IMR-90 (cell line): Measurements from ENCODE around the gene TRPM3. TPM values are rescaled to one million over a fixed set of nuclear protein-coding genes. Genes with fewer than 3 reads are reported as not detected.

Source experiments
- ATAC-seq: fragments of 200-7000 bp; cut with Tn5 transposase; 2 replicates; pipeline ENCODE4 v1.9.1; 2020; ENCODE audit warnings: low read depth, mild to moderate bottlenecking, moderate library complexity
- BruUV-seq: library from RNA; stranded (reverse); fragments of 400-500 nt; replicated peaks from 2 replicates; lab custom pipeline; 2021; lab: Mats Ljungman, UMichigan
- CTCF ChIA-PET: fragments of 300-600 bp; formaldehyde crosslinking; extraction: SDS; loops from one replicate; lab custom pipeline; 2021; ENCODE audit warnings: antibody characterized with exemption; lab: Yijun Ruan, JAX
- POLR2A ChIA-PET: fragments of 300-600 bp; sonication (Branson Sonifier 250); formaldehyde crosslinking; loops from one replicate; lab custom pipeline; 2022; ENCODE audit warnings: antibody characterized with exemption; ENCODE audit not compliant: unreplicated experiment; lab: Charles Lee
- DNase-seq: peaks from one replicate; pipeline ENCODE4 v3.0.0; 2013
- H2AFZ ChIP-seq: replicated peaks from 2 replicates; pipeline ENCODE3; 2013; ENCODE audit warnings: low read length, mild to moderate bottlenecking; ENCODE audit not compliant: poor library complexity
- H2AK5ac ChIP-seq: 2 replicates; pipeline ENCODE4 v1.6.1; 2013; ENCODE audit warnings: low read depth, low read length, inconsistent platforms
- H2AK9ac ChIP-seq: replicated peaks from 2 replicates; pipeline ENCODE3; 2013; ENCODE audit warnings: mild to moderate bottlenecking, low read depth, low read length, moderate library complexity; ENCODE audit not compliant: poor library complexity
- H2BK120ac ChIP-seq: 2 replicates; pipeline ENCODE4 v1.6.1; 2013; ENCODE audit warnings: low read depth, low read length, inconsistent platforms
- H2BK15ac ChIP-seq: 3 replicates; pipeline ENCODE4 v1.6.1; 2013; ENCODE audit warnings: low read depth, low read length, inconsistent platforms
- H2BK20ac ChIP-seq: 2 replicates; pipeline ENCODE4 v1.6.1; 2013; ENCODE audit warnings: low read depth, mild to moderate bottlenecking, inconsistent platforms, low read length, moderate library complexity
- H2BK5ac ChIP-seq: 2 replicates; pipeline ENCODE4 v1.6.1; 2013; ENCODE audit warnings: mild to moderate bottlenecking, low read depth, low read length, inconsistent platforms; ENCODE audit not compliant: poor library complexity, severe bottlenecking
- H3K14ac ChIP-seq: replicated peaks from 2 replicates; pipeline ENCODE4 v1.6.1; 2013; ENCODE audit warnings: low read depth, low read length, inconsistent platforms
- H3K18ac ChIP-seq: 2 replicates; pipeline ENCODE4 v1.6.1; 2013; ENCODE audit warnings: low read depth, low read length, control low read depth
- H3K23ac ChIP-seq: 2 replicates; pipeline ENCODE4 v1.6.1; 2013; ENCODE audit warnings: low read depth, low read length, inconsistent platforms
- H3K27ac ChIP-seq: 2 replicates; pipeline ENCODE4 v1.5.1; 2013; ENCODE audit warnings: mild to moderate bottlenecking, control low read depth, low read length; ENCODE audit not compliant: insufficient read depth
- H3K27me3 ChIP-seq: 2 replicates; pipeline ENCODE4 v1.6.1; 2013; ENCODE audit warnings: low read length; ENCODE audit not compliant: control insufficient read depth, insufficient read depth
- H3K36me3 ChIP-seq: 2 replicates; pipeline ENCODE4 v1.6.1; 2013; ENCODE audit warnings: low read length, mixed read lengths; ENCODE audit not compliant: control insufficient read depth, insufficient read depth
- H3K4ac ChIP-seq: 2 replicates; pipeline ENCODE4 v1.6.1; 2013; ENCODE audit warnings: low read depth, low read length, inconsistent platforms
- H3K4me1 ChIP-seq: 2 replicates; pipeline ENCODE4 v1.6.1; 2013; ENCODE audit warnings: low read length, mixed read lengths; ENCODE audit not compliant: control insufficient read depth, insufficient read depth
- H3K4me2 ChIP-seq: 2 replicates; pipeline ENCODE4 v1.6.1; 2013; ENCODE audit warnings: low read depth, mild to moderate bottlenecking, control low read depth, low read length, moderate library complexity
- H3K4me3 ChIP-seq: 2 replicates; pipeline ENCODE4 v1.5.1; 2013; ENCODE audit warnings: low read depth, mild to moderate bottlenecking, control low read depth, low read length, moderate library complexity; ENCODE audit not compliant: insufficient read depth
- H3K56ac ChIP-seq: 2 replicates; pipeline ENCODE4 v1.6.1; 2013; ENCODE audit warnings: low read length, inconsistent platforms; ENCODE audit not compliant: insufficient read depth; ENCODE audit errors: extremely low read depth
- H3K79me1 ChIP-seq, 2 experiments: 2 replicates each; pipeline ENCODE4 v1.6.1; 2013; ENCODE audit warnings: low read length in 2 of 2, inconsistent platforms in 1 of 2, low read depth in 1 of 2
- H3K9ac ChIP-seq: 2 replicates; pipeline ENCODE4 v1.6.1; 2013; ENCODE audit warnings: low read depth, low read length, control low read depth
- H3K9me1 ChIP-seq: 2 replicates; pipeline ENCODE4 v1.6.1; 2013; ENCODE audit warnings: low read length, inconsistent platforms; ENCODE audit not compliant: insufficient read depth
- H3K9me3 ChIP-seq: 2 replicates; pipeline ENCODE4 v1.6.1; 2013; ENCODE audit warnings: low read length; ENCODE audit not compliant: control insufficient read depth, insufficient read depth
- H4K20me1 ChIP-seq: 2 replicates; pipeline ENCODE4 v1.6.1; 2013; ENCODE audit warnings: low read length, inconsistent platforms; ENCODE audit not compliant: insufficient read depth
- H4K5ac ChIP-seq: 2 replicates; pipeline ENCODE4 v1.6.1; 2013; ENCODE audit warnings: mild to moderate bottlenecking, low read depth, low read length, control low read depth
- H4K8ac ChIP-seq, 2 experiments: 2 replicates each; pipeline ENCODE4 v1.6.1; 2013; ENCODE audit warnings: low read depth in 2 of 2, low read length in 2 of 2, control low read depth in 1 of 2, inconsistent platforms in 1 of 2
- H4K91ac ChIP-seq: 2 replicates; pipeline ENCODE4 v1.6.1; 2013; ENCODE audit warnings: low read depth, low read length, inconsistent platforms; ENCODE audit not compliant: insufficient read depth
- BHLHE40 ChIP-seq: fragments of 150-350 bp; IDR thresholded peaks from 2 replicates; pipeline ENCODE4 v1.6.1; 2016; ENCODE audit warnings: mild to moderate bottlenecking, low read depth, low read length
- CEBPB ChIP-seq: IDR thresholded peaks from 2 replicates; pipeline ENCODE4 v1.6.1; 2012; ENCODE audit warnings: low read depth, low read length, improper control_type of control experiment
- CHD1 ChIP-seq: IDR thresholded peaks from 2 replicates; pipeline ENCODE4 v1.6.1; 2012; ENCODE audit warnings: low read depth, low read length, improper control_type of control experiment
- FOS ChIP-seq: fragments of 150-350 bp; IDR thresholded peaks from 2 replicates; pipeline ENCODE4 v1.6.1; 2016; ENCODE audit warnings: low read depth, low read length
- MAFK ChIP-seq: IDR thresholded peaks from 2 replicates; pipeline ENCODE4 v1.6.1; 2012; ENCODE audit warnings: low read depth, low read length, improper control_type of control experiment
- MAZ ChIP-seq: IDR thresholded peaks from 2 replicates; pipeline ENCODE4 v1.6.1; 2012; ENCODE audit warnings: low read depth, mild to moderate bottlenecking, low read length, improper control_type of control experiment, moderate library complexity, borderline replicate concordance
- MXI1 ChIP-seq: IDR thresholded peaks from 2 replicates; pipeline ENCODE4 v1.6.1; 2012; ENCODE audit warnings: low read depth, mild to moderate bottlenecking, low read length, moderate library complexity, borderline replicate concordance
- NFE2L2 ChIP-seq: fragments of 150-350 bp; IDR thresholded peaks from 2 replicates; pipeline ENCODE4 v1.6.1; 2016; ENCODE audit warnings: low read depth, mild to moderate bottlenecking, low read length
- POLR2A ChIP-seq: IDR thresholded peaks from 2 replicates; pipeline ENCODE4 v1.6.1; 2012; ENCODE audit warnings: mild to moderate bottlenecking, low read depth, low read length
- RAD21 ChIP-seq: IDR thresholded peaks from 2 replicates; pipeline ENCODE4 v1.6.1; 2012; ENCODE audit warnings: low read length, improper control_type of control experiment
- RCOR1 ChIP-seq: IDR thresholded peaks from 2 replicates; pipeline ENCODE4 v1.6.1; 2012; ENCODE audit warnings: mild to moderate bottlenecking, low read length, improper control_type of control experiment; ENCODE audit not compliant: insufficient replicate concordance
- RFX5 ChIP-seq: IDR thresholded peaks from 2 replicates; pipeline ENCODE4 v1.8.0; 2012; ENCODE audit warnings: low read depth, mild to moderate bottlenecking, low read length, moderate library complexity
- SMC3 ChIP-seq: fragments of 150-350 bp; IDR thresholded peaks from 2 replicates; pipeline ENCODE4 v1.6.1; 2016; ENCODE audit warnings: low read depth, mild to moderate bottlenecking, antibody characterized with exemption, low read length, moderate library complexity
- dilution Hi-C: fragments of 300-500 bp; cut with HindIII; formaldehyde crosslinking; loops from one replicate; pipeline ENCODE4 v1.14.3; 2018; ENCODE audit warnings: low sequenced_read_pairs; ENCODE audit not compliant: unreplicated experiment
- in situ Hi-C: fragments of 300-500 bp; cut with MboI; formaldehyde crosslinking; loops from 3 replicates; pipeline ENCODE4 v1.14.3; 2019; ENCODE audit warnings: low sequenced_read_pairs, inconsistent platforms, mixed read lengths
- intact Hi-C: fragments of 100-400 bp; cut with micrococcal nuclease; formaldehyde crosslinking; loops from 2 replicates; pipeline ENCODE4 v1.10.0; 2022
- polyA plus RNA-seq, 3 experiments: library from polyadenylated mRNA; depleted of rRNA; stranded (reverse); fragments of >200 nt; gene quantifications; 2 replicates each; pipeline ENCODE4 v1.2.3, GENCODE V29; 2012; ENCODE audit warnings: low replicate concordance in 1 of 3
- total RNA-seq: library from RNA; depleted of rRNA; stranded (reverse); fragments of >200 nt; gene quantifications from 2 replicates; pipeline ENCODE4 v1.2.3, GENCODE V29; 2012
- TF ChIP-seq, protein P1 (sequence below): conservative IDR thresholded peaks from 2 replicates; pipeline ENCODE4 v1.5.1; 2012; ENCODE audit warnings: mild to moderate bottlenecking, low read depth, low read length, improper control_type of control experiment
- TF ChIP-seq, protein P2 (sequence below): fragments of 150-350 bp; IDR thresholded peaks from 2 replicates; pipeline ENCODE4 v1.6.1; 2017; ENCODE audit warnings: mild to moderate bottlenecking, antibody characterized with exemption, low read length, low read depth
- TF ChIP-seq, protein P3 (sequence below): fragments of 150-350 bp; IDR thresholded peaks from 2 replicates; pipeline ENCODE4 v1.6.1; 2016; ENCODE audit warnings: low read depth, mild to moderate bottlenecking, low read length, moderate library complexity, borderline replicate concordance

TRPM3 gene
- total and polyA plus RNA-seq, 2 of the 4 experiments (the other 2 are of a cell fraction) = not detected

DNA sequence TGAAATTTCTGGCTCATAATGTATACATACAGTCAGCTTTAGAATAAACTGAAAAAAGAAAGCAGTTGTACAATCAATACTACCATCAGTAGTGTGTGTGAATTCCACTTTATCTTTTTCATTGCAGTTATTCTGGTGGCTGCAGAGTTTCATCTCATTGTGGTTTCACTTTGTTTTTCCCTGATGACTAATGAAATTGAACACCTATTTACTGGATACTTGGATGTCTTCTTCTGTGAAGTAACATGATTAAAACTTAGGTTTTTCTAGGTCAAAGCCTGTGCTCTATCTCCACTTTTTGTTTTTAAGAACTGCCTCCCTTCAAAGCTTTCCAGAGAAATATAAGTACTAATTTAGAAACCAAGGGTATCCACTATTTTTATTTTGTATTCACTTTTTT is 174.3 kb downstream of the TRPM3 start:
- no TSS peak for BruUV-seq
- peak overlapping the region; percentile 47; the same call in 1 of the 2 replicates for H3K4me2 ChIP-seq
- ATAC-seq (peak; percentile 33; the same call in 1 of the 2 replicates), DNase-seq (peak; percentile 27)
- H2AK5ac ChIP-seq = no peak overlapping the region
- no peak overlapping the region for H2BK20ac ChIP-seq
- POLR2A ChIA-PET = no interaction called here
- no peak overlapping the region for H4K8ac ChIP-seq
- H2AK9ac ChIP-seq = no peak overlapping the region
- H4K20me1 ChIP-seq = no peaks in the 10 kb centered on the region
- in situ Hi-C loops (no loop called here), intact Hi-C loops (no loop called here), dilution Hi-C loops (no loop called here)
- no peak overlapping the region for H3K14ac ChIP-seq
- H3K27ac ChIP-seq = no peak overlapping the region
- H3K9ac ChIP-seq = no peak overlapping the region
- no peaks in the 10 kb centered on the region for H3K36me3 ChIP-seq
- H2AFZ ChIP-seq = no peak overlapping the region
- H3K4me1 ChIP-seq = peaks cover 2% of the 10 kb centered on the region
- H3K18ac ChIP-seq = no peak overlapping the region
- H3K79me1 ChIP-seq = no peaks in the 10 kb centered on the region
- TF ChIP-seq RFX5 (no peak), SMC3 (no peak), MAZ (no peak), CHD1 (no peak), NFE2L2 (no peak), RCOR1 (no peak), POLR2A (no peak), MAFK (no peak), FOS (no peak), CEBPB (no peak), BHLHE40 (no peak), RAD21 (no peak), MXI1 (no peak)
- TF ChIP-seq, protein P1, sequence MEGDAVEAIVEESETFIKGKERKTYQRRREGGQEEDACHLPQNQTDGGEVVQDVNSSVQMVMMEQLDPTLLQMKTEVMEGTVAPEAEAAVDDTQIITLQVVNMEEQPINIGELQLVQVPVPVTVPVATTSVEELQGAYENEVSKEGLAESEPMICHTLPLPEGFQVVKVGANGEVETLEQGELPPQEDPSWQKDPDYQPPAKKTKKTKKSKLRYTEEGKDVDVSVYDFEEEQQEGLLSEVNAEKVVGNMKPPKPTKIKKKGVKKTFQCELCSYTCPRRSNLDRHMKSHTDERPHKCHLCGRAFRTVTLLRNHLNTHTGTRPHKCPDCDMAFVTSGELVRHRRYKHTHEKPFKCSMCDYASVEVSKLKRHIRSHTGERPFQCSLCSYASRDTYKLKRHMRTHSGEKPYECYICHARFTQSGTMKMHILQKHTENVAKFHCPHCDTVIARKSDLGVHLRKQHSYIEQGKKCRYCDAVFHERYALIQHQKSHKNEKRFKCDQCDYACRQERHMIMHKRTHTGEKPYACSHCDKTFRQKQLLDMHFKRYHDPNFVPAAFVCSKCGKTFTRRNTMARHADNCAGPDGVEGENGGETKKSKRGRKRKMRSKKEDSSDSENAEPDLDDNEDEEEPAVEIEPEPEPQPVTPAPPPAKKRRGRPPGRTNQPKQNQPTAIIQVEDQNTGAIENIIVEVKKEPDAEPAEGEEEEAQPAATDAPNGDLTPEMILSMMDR = no peak
- TF ChIP-seq, protein P2, sequence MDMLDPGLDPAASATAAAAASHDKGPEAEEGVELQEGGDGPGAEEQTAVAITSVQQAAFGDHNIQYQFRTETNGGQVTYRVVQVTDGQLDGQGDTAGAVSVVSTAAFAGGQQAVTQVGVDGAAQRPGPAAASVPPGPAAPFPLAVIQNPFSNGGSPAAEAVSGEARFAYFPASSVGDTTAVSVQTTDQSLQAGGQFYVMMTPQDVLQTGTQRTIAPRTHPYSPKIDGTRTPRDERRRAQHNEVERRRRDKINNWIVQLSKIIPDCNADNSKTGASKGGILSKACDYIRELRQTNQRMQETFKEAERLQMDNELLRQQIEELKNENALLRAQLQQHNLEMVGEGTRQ = no peak
- TF ChIP-seq, protein P3, sequence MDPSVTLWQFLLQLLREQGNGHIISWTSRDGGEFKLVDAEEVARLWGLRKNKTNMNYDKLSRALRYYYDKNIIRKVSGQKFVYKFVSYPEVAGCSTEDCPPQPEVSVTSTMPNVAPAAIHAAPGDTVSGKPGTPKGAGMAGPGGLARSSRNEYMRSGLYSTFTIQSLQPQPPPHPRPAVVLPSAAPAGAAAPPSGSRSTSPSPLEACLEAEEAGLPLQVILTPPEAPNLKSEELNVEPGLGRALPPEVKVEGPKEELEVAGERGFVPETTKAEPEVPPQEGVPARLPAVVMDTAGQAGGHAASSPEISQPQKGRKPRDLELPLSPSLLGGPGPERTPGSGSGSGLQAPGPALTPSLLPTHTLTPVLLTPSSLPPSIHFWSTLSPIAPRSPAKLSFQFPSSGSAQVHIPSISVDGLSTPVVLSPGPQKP = no peak
- H4K91ac ChIP-seq = no peak overlapping the region
- no peak overlapping the region for H4K5ac ChIP-seq
- CTCF ChIA-PET = interaction anchor here (0.5 kb wide), 1 partner anchor 1118 kb away, joined by 4 read pairs; no protein-coding TSS in a partner anchor
- H3K27me3 ChIP-seq = peaks cover 7% of the 10 kb centered on the region; the same call in 1 of the 2 replicates
- H3K4ac ChIP-seq = no peak overlapping the region
- no peak overlapping the region for H3K56ac ChIP-seq
- H3K9me3 ChIP-seq = no peaks in the 10 kb centered on the region
- H3K23ac ChIP-seq = no peak overlapping the region
- H3K9me1 ChIP-seq = no peaks in the 10 kb centered on the region; the same call in 1 of the 2 replicates
- no peak overlapping the region for H3K4me3 ChIP-seq
- H2BK5ac ChIP-seq = no peak overlapping the region
- H2BK120ac ChIP-seq = no peak overlapping the region
- no peak overlapping the region for H2BK15ac ChIP-seq
